ENCODE measurements around the gene MLLT6. TPM values are rescaled to one million over a fixed set of nuclear protein-coding genes. Genes with fewer than 3 reads are reported as not detected.

MLLT6 gene
- total RNA-seq, 1 donor from 2014 or later = 7.4 TPM

DNA sequence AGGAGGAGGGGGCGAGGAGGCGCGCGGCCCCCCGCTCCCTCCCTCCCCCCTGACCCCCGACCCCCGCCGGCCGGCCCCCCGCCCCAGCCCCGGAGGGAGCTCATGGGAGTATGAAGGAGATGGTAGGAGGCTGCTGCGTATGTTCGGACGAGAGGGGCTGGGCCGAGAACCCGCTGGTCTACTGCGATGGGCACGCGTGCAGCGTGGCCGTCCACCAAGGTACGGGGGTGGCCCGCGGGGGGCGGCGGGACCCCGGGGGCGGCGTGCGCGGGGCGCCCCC, 390 bp downstream of the MLLT6 start:
- no peak overlapping the region for H3K27ac Mint-ChIP-seq
- Histone ChIP-seq H3K79me2 (ENCODE audit: low read depth) (no peaks in the 10 kb centered on the region), H3K36me3 (no peaks in the 10 kb centered on the region), H3K27me3 (peaks cover 71% of the 10 kb centered on the region), H3K4me2 (peak overlapping the region; percentile 99), H3K4me1 (peaks cover 20% of the 10 kb centered on the region), H4K20me1 (ENCODE audit: low read depth) (peaks cover 65% of the 10 kb centered on the region), H3F3A (ENCODE audit: low read depth) (peaks cover 60% of the 10 kb centered on the region), H3K9me3 (ENCODE audit: low read depth) (no peaks in the 10 kb centered on the region), H2AFZ (replicated peaks) (no peak overlapping the region), H3K9ac (no peak overlapping the region), H3K27ac (no peak overlapping the region), H3K4me3 (peak overlapping the region; percentile 87)
- H3K36me3 Mint-ChIP-seq = no peaks in the 10 kb centered on the region
- peaks cover 57% of the 10 kb centered on the region for H3K4me1 Mint-ChIP-seq
- no peaks in the 10 kb centered on the region for H3K9me3 Mint-ChIP-seq
- H3K27me3 Mint-ChIP-seq (ENCODE audit: insufficient read depth, low read depth) = peaks cover 10% of the 10 kb centered on the region
- DNase-seq (ENCODE audit: low spot score) = no peak
- no peak for TF ChIP-seq EZH2 (IDR thresholded peaks at IDR 0.05)
- TF ChIP-seq EZH2phosphoT487 (IDR thresholded peaks at IDR 0.05) = no peak
- TF ChIP-seq, protein P1, sequence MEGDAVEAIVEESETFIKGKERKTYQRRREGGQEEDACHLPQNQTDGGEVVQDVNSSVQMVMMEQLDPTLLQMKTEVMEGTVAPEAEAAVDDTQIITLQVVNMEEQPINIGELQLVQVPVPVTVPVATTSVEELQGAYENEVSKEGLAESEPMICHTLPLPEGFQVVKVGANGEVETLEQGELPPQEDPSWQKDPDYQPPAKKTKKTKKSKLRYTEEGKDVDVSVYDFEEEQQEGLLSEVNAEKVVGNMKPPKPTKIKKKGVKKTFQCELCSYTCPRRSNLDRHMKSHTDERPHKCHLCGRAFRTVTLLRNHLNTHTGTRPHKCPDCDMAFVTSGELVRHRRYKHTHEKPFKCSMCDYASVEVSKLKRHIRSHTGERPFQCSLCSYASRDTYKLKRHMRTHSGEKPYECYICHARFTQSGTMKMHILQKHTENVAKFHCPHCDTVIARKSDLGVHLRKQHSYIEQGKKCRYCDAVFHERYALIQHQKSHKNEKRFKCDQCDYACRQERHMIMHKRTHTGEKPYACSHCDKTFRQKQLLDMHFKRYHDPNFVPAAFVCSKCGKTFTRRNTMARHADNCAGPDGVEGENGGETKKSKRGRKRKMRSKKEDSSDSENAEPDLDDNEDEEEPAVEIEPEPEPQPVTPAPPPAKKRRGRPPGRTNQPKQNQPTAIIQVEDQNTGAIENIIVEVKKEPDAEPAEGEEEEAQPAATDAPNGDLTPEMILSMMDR (IDR thresholded peaks at IDR 0.05) = no peak
- peak overlapping the region; percentile 82 for H3K4me3 Mint-ChIP-seq

DNA sequence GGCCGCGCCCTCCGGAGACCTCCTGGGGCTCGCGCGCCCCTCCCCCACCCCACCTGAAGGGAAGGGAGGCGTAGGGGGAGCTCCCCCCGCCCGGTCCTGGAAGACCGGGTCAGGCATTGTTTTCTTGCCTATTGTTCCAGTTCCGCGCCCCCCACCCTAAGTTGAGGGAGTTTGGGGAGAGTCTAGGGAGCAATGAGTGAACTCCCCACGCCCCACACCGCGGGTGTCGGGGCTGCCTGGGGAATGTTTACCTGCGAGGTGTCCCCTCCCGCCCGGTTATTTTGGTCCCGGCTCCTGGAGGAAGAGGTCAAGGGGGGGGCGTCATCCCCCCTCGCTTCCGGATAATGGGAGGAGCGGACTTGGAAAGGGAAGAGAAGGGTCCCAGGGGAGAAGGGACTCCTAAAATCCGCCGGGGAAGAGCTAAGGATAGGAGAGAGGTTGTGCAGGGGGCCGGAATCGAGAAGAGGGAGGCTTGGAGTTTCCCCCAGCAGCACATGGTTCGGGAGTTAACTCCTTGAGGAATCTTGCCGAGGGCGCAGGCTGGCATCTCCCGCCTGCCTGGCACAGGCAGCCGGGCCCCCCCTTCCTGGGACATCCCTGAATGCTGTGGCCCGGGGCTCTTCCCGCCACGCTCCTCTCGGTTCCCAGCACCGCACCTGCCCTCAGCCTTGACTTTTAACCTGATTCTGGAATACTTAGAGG, 881 bp downstream of the MLLT6 start:
- Histone ChIP-seq H3K9me3 (ENCODE audit: low read depth) (no peaks in the 10 kb centered on the region), H3F3A (ENCODE audit: low read depth) (peaks cover 58% of the 10 kb centered on the region), H3K27me3 (peaks cover 66% of the 10 kb centered on the region), H2AFZ (replicated peaks) (no peak overlapping the region), H3K36me3 (no peaks in the 10 kb centered on the region), H3K4me3 (peak overlapping the region; percentile 87), H3K79me2 (ENCODE audit: low read depth) (no peaks in the 10 kb centered on the region), H4K20me1 (ENCODE audit: low read depth) (peaks cover 67% of the 10 kb centered on the region), H3K9ac (no peak overlapping the region), H3K4me1 (peaks cover 20% of the 10 kb centered on the region), H3K4me2 (peak overlapping the region; percentile 99), H3K27ac (no peak overlapping the region)
- Mint-ChIP-seq H3K9me3 (no peaks in the 10 kb centered on the region), H3K4me1 (peaks cover 58% of the 10 kb centered on the region), H3K27ac (peak overlapping the region; percentile 52), H3K4me3 (peak overlapping the region; percentile 89), H3K36me3 (no peaks in the 10 kb centered on the region), H3K27me3 (ENCODE audit: insufficient read depth, low read depth) (peaks cover 11% of the 10 kb centered on the region)
- TF ChIP-seq, protein P1 (IDR thresholded peaks at IDR 0.05) = no peak
- peak; percentile 55 for TF ChIP-seq EZH2 (IDR thresholded peaks at IDR 0.05)
- peak; percentile 62 for DNase-seq (ENCODE audit: low spot score)

DNA sequence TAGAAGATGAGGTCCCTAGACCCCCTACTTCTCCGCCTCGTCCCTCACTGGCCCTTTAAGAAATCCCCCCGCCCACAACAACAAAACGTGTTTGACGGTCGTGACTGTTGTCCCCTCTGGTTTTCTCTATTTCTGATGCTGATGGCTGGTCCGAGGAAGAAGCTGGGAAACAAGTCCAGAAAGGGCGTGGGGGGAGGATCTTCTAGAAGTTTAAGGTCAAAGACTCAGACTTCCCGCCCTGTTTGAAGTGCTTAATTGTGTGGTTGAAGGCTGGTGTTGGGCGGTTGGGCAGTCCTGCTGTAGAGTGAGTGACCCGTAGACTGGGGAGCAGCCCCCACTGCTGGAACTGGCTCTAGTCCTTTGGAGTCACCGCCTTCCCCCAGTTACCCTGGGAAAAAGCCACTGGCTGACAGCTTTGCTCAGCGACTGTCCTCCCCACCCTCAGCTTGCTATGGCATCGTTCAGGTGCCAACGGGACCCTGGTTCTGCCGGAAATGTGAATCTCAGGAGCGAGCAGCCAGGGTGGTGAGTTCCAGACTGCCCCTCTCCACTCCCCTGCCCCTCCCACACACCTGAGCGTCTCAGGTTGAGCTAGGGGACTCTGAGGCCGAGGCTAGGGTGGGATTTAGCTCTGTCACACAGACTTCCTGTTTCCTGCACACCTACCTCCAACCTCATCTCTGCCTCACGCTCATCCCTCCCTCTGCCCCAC, 1.6 kb downstream of the MLLT6 start:
- Histone ChIP-seq H3K27ac (no peak overlapping the region), H3K36me3 (no peaks in the 10 kb centered on the region), H3K4me2 (peak overlapping the region; percentile 99), H3K4me3 (peak overlapping the region; percentile 87), H3K4me1 (peaks cover 20% of the 10 kb centered on the region), H3K79me2 (ENCODE audit: low read depth) (no peaks in the 10 kb centered on the region), H3K27me3 (peaks cover 59% of the 10 kb centered on the region), H3K9ac (no peak overlapping the region), H2AFZ (replicated peaks) (no peak overlapping the region), H4K20me1 (ENCODE audit: low read depth) (peaks cover 67% of the 10 kb centered on the region), H3K9me3 (ENCODE audit: low read depth) (no peaks in the 10 kb centered on the region), H3F3A (ENCODE audit: low read depth) (peaks cover 51% of the 10 kb centered on the region)
- peak; percentile 29 for DNase-seq (ENCODE audit: low spot score)
- H3K36me3 Mint-ChIP-seq = peaks cover 4% of the 10 kb centered on the region
- TF ChIP-seq EZH2phosphoT487 (IDR thresholded peaks at IDR 0.05) = no peak
- TF ChIP-seq, protein P1 (IDR thresholded peaks at IDR 0.05) = no peak
- TF ChIP-seq EZH2 (IDR thresholded peaks at IDR 0.05) = peak; percentile 1
- no peaks in the 10 kb centered on the region for H3K9me3 Mint-ChIP-seq
- peaks cover 52% of the 10 kb centered on the region for H3K4me1 Mint-ChIP-seq
- H3K4me3 Mint-ChIP-seq = peak overlapping the region; percentile 89
- H3K27me3 Mint-ChIP-seq (ENCODE audit: insufficient read depth, low read depth) = peaks cover 9% of the 10 kb centered on the region
- peak overlapping the region; percentile 52 for H3K27ac Mint-ChIP-seq
